HG02938 (cell line): ENCODE results near the gene GSTA4.

ENCODE experiments used
- ATAC-seq: cut with Tn5 transposase; IDR thresholded peaks from one replicate; pipeline ENCODE4 v1.9.1; 2021; ENCODE audit warnings: mild to moderate bottlenecking, moderate library complexity; ENCODE audit not compliant: unreplicated experiment

GSTA4 gene

GRCh38 chr6:52995089-52995912 is at the start of gene GSTA4:
GSTA4 (minus strand) TSS chr6:52995284; CDS start chr6:52994243, 1,041 bp downstream.
- peak; percentile 94 for ATAC-seq

- no peak for ATAC-seq
Measured at GRCh38 chr6:53044572-53044971, 49.5 kb upstream of the GSTA4 start.

GRCh38 chr6:53044071-53044470 is 49.0 kb upstream of the GSTA4 start:
- no peak for ATAC-seq

- no peak for ATAC-seq
Measured at GRCh38 chr6:53043581-53043980, 48.5 kb upstream of the GSTA4 start.

- ATAC-seq = no peak
Measured at GRCh38 chr6:53042112-53042511, 47.0 kb upstream of the GSTA4 start.

GRCh38 chr6:53041356-53041755 is 46.3 kb upstream of the GSTA4 start:
- ATAC-seq = no peak

GRCh38 chr6:53038596-53038995 is 43.5 kb upstream of the GSTA4 start:
- ATAC-seq = no peak

GRCh38 chr6:53038141-53038540 is 43.1 kb upstream of the GSTA4 start:
- ATAC-seq = no peak

GRCh38 chr6:53035549-53036213 is 40.6 kb upstream of the GSTA4 start:
- no peak for ATAC-seq

GRCh38 chr6:53033764-53034163 is 38.7 kb upstream of the GSTA4 start:
- ATAC-seq = no peak

- ATAC-seq = no peak
Measured at GRCh38 chr6:53032849-53033248, 37.8 kb upstream of the GSTA4 start.

GRCh38 chr6:53031281-53031680 is 36.2 kb upstream of the GSTA4 start:
- no peak for ATAC-seq

- ATAC-seq = no peak
Measured at GRCh38 chr6:53029761-53030160, 34.7 kb upstream of the GSTA4 start.

GRCh38 chr6:53029257-53029656 is 34.2 kb upstream of the GSTA4 start:
- ATAC-seq = no peak

GRCh38 chr6:53028467-53028866 is 33.4 kb upstream of the GSTA4 start:
- no peak for ATAC-seq

GRCh38 chr6:53027131-53027718 is 32.1 kb upstream of the GSTA4 start:
- ATAC-seq = no peak

GRCh38 chr6:53026526-53026925 is 31.4 kb upstream of the GSTA4 start:
- ATAC-seq = no peak

- no peak for ATAC-seq
Measured at GRCh38 chr6:53023323-53023722, 28.2 kb upstream of the GSTA4 start.

GRCh38 chr6:53020005-53020744 is 25.1 kb upstream of the GSTA4 start:
- no peak for ATAC-seq

- ATAC-seq = no peak
Measured at GRCh38 chr6:53018446-53018845, 23.4 kb upstream of the GSTA4 start.

GRCh38 chr6:53015486-53015885 is 20.4 kb upstream of the GSTA4 start:
- no peak for ATAC-seq
